UCSD-AML1 (cell line): ENCODE results near the gene SULT1B1.

Experiments
- DNase-seq: peaks from one replicate; lab custom pipeline; 2025; ENCODE audit not compliant: unreplicated experiment; lab: John Stamatoyannopoulos, UW

SULT1B1 gene

DNA sequence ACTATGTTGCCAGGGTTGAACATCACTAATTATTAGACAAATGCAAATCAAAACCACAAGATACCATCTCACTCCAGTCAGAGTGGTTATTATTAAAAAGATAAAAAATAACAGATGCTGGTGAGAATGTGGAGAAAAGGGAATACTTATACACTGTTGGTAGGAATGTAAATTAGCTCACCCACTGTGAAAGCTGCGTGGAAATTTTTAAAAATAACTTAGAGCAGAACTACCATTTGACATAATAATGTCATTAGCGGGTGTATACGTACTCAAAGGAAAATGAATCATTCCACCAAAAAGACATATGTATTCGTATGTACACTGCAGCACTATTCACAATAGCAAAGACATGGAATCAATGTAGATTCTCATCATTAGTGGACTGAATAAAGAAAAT is 58.7 kb downstream of the SULT1B1 start:
- no peak for DNase-seq

DNA sequence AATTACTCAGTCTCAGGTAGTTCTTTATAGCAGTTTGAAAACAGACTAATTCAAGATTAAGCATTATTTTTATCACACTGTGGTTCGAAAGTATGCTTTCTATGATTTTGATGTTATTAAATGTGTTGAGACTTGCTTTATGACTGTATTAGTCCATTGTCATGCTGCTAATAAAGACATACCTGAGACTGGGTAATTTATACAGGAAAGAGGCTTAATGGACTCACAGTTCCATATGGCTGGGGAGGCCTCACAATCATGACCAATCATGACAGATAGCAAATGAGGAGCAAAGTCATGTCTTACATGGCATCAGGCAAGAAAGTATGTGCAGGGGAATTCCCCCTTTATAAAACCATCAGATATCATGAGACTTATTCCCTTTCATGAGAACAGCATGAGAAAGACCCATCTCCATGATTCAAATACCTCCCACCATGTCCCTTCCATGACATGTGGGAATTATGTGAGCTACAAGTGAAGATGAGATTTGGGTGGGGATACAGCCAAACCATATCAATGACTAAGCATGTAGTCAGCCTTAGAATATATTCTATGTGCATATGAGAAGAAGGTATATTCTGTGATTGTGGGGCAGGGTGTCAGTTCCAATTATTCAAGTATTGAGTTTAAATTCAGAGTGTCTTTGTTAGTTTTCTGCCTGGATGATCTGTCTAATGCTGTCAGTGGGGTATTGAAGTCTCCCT is 62.7 kb downstream of the SULT1B1 start:
- no peak for DNase-seq

DNA sequence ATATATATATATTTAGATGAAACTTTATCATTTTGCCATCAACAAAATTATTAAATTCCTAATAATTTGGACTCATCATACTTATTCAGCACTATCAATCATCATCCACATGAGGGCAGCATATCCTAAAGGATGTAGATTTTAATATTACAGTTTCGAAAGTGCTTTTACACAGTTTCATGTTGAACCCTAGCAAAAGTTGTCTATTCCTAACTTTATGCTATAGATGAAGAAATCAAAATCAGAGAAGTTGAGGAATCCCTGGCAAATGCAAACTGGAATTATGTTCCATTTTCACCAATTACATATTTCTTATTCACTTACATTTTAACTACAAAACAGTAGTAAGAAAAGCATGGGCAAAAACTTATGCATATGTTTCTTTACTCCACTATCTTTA is 70.8 kb downstream of the SULT1B1 start:
- DNase-seq = no peak

DNA sequence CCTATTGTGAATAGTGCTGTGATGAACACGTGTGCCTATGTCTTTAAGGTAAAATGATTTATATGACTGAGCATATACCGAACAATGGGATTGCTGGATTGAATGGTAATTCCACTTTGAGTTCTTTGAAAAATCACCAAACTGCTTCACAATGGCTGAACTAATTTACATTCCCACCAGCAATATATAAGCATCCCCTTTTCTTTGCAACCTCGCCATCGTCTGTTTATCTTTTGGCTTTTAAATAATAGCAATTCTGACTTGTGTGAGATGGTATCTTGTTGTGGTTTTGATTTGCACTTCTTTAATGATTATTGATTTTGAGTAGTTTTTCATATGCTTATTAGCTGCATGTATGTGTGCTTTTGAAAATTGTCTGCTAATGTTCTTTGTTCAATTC is 75.6 kb downstream of the SULT1B1 start:
- no peak for DNase-seq
